Measurements from ENCODE around the gene SRGAP3.

SRGAP3 gene

DNA sequence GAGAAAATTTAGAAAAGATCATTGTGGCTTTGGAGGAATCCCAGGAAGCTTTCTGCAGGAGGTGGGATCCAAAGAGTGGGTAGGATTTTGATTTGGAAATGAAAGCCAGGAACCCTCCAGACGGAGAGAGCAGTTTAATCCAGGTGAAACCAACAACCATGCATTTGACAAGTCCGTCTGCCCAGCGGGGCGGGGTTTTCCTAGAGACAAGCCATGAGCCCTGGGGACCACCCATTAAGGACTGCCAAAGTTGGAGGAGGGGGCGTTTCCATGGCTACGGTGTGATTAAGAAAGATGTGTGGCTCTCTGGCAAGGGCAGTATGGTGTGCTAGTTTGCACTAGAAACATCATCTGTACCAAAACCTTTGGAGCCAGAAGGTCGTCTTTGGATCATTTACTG is 53.4 kb downstream of the SRGAP3 start:
- no peak for TF ChIP-seq ZFX (IDR thresholded peaks at IDR 0.05; ENCODE audit: borderline replicate concordance)
- no peak overlapping the region for H3K27ac ChIP-seq

DNA sequence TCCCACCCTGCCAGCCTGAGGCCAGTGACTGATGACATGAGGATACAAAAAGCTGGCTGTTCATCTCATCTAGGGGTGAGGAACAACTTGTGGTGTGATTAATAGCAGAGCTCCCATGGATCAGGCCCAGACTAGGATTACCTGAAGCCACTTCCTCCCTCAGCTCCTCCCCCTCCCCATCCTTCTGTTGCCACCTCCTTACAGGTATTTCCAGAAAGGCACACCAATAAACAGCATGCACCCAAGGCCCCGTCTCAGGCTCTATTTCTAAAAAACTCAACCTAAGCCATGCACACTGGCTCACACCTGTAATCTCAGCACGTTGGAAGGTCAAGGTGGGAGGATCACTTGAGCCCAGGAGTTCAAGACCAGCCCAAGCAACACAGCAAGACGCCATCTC is 54.1 kb downstream of the SRGAP3 start:
- no peak overlapping the region for H3K27ac ChIP-seq
- no peak for TF ChIP-seq ZFX (IDR thresholded peaks at IDR 0.05; ENCODE audit: borderline replicate concordance)
- TF ChIP-seq, protein P1, sequence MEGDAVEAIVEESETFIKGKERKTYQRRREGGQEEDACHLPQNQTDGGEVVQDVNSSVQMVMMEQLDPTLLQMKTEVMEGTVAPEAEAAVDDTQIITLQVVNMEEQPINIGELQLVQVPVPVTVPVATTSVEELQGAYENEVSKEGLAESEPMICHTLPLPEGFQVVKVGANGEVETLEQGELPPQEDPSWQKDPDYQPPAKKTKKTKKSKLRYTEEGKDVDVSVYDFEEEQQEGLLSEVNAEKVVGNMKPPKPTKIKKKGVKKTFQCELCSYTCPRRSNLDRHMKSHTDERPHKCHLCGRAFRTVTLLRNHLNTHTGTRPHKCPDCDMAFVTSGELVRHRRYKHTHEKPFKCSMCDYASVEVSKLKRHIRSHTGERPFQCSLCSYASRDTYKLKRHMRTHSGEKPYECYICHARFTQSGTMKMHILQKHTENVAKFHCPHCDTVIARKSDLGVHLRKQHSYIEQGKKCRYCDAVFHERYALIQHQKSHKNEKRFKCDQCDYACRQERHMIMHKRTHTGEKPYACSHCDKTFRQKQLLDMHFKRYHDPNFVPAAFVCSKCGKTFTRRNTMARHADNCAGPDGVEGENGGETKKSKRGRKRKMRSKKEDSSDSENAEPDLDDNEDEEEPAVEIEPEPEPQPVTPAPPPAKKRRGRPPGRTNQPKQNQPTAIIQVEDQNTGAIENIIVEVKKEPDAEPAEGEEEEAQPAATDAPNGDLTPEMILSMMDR (IDR thresholded peaks at IDR 0.05) = no peak

DNA sequence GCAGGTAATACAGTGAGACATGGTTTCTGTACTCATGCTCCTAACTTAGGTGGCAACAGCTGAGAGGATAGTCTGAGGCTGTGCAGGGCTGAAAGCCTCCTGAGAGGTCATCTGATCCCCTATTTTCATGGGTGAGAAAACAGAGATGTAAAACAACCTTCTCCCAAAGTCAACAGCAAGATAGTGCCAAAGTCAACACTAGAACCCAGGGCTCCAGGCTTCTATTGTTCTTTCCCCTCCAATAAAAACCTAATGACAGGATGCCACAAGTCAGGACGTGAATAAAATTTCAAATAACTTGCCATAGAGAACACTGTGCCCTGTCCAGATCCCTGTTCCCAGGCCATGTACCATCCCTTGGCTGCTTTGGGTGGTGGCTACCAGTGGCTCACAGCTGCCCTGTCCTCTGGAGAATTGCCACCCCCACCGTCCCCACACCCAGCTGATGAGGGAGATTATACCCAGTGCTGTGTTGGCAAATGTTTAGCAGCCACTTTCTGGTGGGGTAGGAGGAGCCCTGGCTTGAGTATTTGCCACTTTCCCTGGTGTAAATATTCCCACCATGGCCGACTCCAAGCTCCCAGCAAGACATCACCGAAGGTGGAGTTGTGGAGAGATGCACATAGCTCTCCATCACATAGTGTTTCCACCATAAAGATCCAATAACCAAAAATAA is 54.8 kb downstream of the SRGAP3 start:
- TF ChIP-seq, protein P1 (IDR thresholded peaks at IDR 0.05) = no peak
- no peak for TF ChIP-seq ZFX (IDR thresholded peaks at IDR 0.05; ENCODE audit: borderline replicate concordance)
- peak overlapping the region; percentile 18; the same call in 1 of the 2 replicates for H3K27ac ChIP-seq

DNA sequence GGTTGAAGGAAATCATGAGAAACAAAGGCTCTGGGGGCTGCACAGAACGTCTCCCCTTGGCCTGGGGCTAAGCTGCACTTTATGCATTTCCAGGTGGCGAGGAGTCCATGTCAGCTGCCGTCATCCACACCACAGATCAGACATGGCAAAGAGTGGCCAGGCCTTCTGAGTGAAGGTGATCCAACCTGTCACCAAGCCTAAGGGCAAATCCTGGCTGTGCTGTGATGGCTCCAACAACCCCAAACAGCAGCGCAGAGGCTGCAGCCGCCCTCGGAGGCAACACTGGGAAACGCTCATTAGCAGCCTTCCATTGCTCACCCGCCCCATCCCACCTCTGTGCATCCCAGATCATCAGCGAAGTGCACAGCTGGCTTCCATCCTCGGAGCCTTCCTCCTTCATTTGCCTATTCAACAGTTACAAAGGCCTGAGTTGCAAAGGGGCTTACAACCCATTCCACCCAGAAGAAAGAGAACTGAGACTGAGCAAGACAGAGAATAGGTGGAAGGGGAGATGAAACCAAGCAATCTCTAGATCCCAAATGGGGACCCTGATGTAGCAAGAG is 55.7 kb downstream of the SRGAP3 start:
- no peak for TF ChIP-seq ZFX (IDR thresholded peaks at IDR 0.05; ENCODE audit: borderline replicate concordance)
- TF ChIP-seq, protein P1 (IDR thresholded peaks at IDR 0.05) = no peak
- no peak overlapping the region for H3K27ac ChIP-seq

DNA sequence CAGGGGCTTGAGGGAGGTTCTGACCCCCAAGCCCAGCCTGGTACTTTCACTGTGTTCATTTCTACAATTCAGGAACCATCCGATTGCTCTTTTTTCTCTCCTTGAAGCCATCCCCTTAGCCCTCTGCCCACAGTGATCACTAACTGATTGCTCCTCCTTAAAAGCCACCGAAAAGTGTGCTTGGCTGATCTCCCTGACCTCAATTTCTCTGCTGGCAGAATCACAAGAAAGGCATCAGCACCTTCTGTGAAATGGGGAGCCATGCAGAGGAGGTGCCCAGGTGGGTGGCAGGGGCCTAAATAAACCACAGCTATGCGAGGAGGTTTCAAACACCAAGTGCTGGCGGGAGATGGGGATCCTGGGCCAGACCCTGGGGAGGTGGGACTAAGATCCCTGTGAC is 56.2 kb downstream of the SRGAP3 start:
- TF ChIP-seq, protein P1 (IDR thresholded peaks at IDR 0.05) = no peak
- TF ChIP-seq ZFX (IDR thresholded peaks at IDR 0.05; ENCODE audit: borderline replicate concordance) = no peak
- H3K27ac ChIP-seq = no peak overlapping the region

DNA sequence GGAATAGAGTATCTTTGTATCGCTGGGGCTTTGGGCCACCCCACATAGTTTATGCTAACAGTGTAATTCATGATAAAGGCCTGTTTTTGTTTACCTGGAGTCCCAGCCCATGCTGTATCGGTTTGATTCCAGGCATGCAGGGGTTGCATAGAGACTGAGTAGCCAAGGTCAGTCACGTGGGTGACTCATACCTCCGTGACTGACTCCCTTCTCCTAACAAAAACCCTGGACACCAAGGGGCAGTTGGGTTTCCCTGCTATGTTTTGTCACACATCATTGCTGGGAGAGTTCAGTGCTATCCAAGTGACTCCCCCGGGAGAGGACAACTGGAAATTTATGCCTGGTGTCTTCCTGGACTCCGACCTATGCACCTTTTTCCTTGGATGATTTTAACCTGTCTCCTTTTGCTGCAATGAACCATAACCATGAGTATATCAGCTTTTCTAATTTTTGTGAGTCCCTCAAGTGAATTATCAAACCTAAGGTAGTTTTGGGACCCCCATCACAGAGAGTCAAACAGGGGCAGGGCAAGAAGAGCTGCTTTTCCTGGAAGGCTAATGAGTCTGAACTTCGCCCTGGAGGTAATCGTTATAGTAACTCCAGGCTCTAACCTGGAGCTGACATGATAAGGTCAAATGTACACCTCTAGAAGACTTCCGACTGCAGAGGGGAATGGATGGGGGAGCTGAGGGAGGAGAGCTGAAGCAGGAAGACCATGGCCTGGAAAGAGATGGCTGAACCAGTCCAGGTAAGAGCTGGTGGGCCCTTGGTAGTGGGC is 57.0 kb downstream of the SRGAP3 start:
- H3K27ac ChIP-seq = no peak overlapping the region
- TF ChIP-seq, protein P1 (IDR thresholded peaks at IDR 0.05) = no peak
- TF ChIP-seq ZFX (IDR thresholded peaks at IDR 0.05; ENCODE audit: borderline replicate concordance) = no peak

DNA sequence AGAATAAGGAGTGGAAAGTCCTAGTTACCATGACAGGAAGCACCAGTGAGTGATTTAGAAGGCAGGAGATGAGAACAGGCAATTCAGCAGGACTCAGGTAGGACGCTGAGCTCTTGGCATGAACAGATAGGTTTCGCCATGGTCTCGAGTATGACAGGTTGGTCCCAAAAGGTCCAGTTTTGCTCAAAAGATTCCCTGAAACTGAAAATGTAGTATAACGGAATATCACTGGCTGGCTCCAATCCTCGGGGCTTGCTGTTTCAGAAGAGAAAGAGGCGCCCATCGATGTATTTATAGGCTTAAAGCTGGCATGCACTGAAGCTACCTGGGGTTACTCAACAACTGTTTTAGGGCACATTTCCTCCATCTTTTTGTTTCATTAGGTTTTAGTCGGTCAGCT is 59.2 kb downstream of the SRGAP3 start:
- TF ChIP-seq ZFX (IDR thresholded peaks at IDR 0.05; ENCODE audit: borderline replicate concordance) = no peak
- TF ChIP-seq, protein P1 (IDR thresholded peaks at IDR 0.05) = no peak
- H3K27ac ChIP-seq = no peak overlapping the region
